ENCODE measurements around the gene ULK4. TPM values are rescaled to one million over a fixed set of nuclear protein-coding genes. Genes with fewer than 3 reads are reported as not detected.

ULK4 gene
- total RNA-seq, 1 experiment from 2014 or later, result 6.3 TPM

GRCh38 chr3:41212088-41212487 lies 749.8 kb downstream of the ULK4 start (continued):
- TF ChIP-seq SP1 (IDR thresholded peaks at IDR 0.05; ENCODE audit: low read depth) (no peak), EGR1 (IDR thresholded peaks at IDR 0.05; ENCODE audit: low read depth) (no peak), FOSL1 (IDR thresholded peaks at IDR 0.05; ENCODE audit: low read depth) (no peak), REST (IDR thresholded peaks at IDR 0.05; ENCODE audit: low read depth) (no peak), CBX3 (IDR thresholded peaks at IDR 0.05; ENCODE audit: low read depth) (no peak)

GRCh38 chr3:41210966-41211365 lies 750.9 kb downstream of the ULK4 start:
- Histone ChIP-seq H4K20me1 (ENCODE audit: insufficient read depth) (peaks cover 66% of the 10 kb centered on the region), H3K9ac (ENCODE audit: low read length) (no peak overlapping the region), H3K4me1 (ENCODE audit: control insufficient read depth in 1 of 2, insufficient read depth in 2 of 2, low read length in 2 of 2) (no peaks in the 10 kb centered on the region), H3K27me3 (ENCODE audit: insufficient read depth, low read length) (no peaks in the 10 kb centered on the region), H3K27ac (ENCODE audit: low read depth, low read length) (no peak overlapping the region), H3K4me2 (ENCODE audit: low read length) (no peak overlapping the region), H3K4me3 (replicated peaks in 1 of 2; ENCODE audit: low read depth in 1 of 2, low read length in 2 of 2) (no peak overlapping the region), H3K36me3 (ENCODE audit: control insufficient read depth in 1 of 2, insufficient read depth in 2 of 2, low read length in 2 of 2) (no peaks in the 10 kb centered on the region), H3K79me2 (ENCODE audit: insufficient read depth, low read length) (peaks cover 100% of the 10 kb centered on the region), H3K9me2 (ENCODE audit: insufficient read depth) (no peaks in the 10 kb centered on the region), H3K9me3 (ENCODE audit: control insufficient read depth in 1 of 2, insufficient read depth in 1 of 2, low read depth in 1 of 2, low read length in 2 of 2) (no peaks in the 10 kb centered on the region), H2AFZ (ENCODE audit: low read depth, low read length, poor library complexity, severe bottlenecking) (no peak overlapping the region)
- DNase-seq (ENCODE audit: low read depth, low spot score) (no peak), ATAC-seq (no peak)
- CTCF ChIA-PET, result no interaction called here
- POLR2A ChIA-PET, result no interaction called here
- RAD21 ChIA-PET (ENCODE audit: low non-redundant PET in 1 of 2, low total read pairs in 2 of 2, uncharacterized antibody in 2 of 2, unreplicated experiment in 2 of 2), result no interaction called here
- BruUV-seq (replicated peaks), result no TSS peak
- intact Hi-C loops (cut with micrococcal nuclease), result no loop called here
- TF ChIP-seq EZH2phosphoT487 (IDR thresholded peaks at IDR 0.05; ENCODE audit: borderline replicate concordance) (no peak), MAX (IDR thresholded peaks at IDR 0.05) (no peak), ELF1 (IDR thresholded peaks at IDR 0.05; ENCODE audit: borderline replicate concordance, low read depth) (no peak), POLR2A (IDR thresholded peaks at IDR 0.05; ENCODE audit: borderline replicate concordance, extremely low read depth, insufficient read depth, insufficient read length) (no peak), ZNF274 (IDR thresholded peaks at IDR 0.05; ENCODE audit: low read depth, low read length) (no peak), RAD21 (IDR thresholded peaks at IDR 0.05; ENCODE audit: low read depth) (no peak), ZBTB33 (IDR thresholded peaks at IDR 0.05; ENCODE audit: extremely low read depth, insufficient replicate concordance, low read length) (no peak), EGR1 (IDR thresholded peaks at IDR 0.05; ENCODE audit: low read depth) (no peak), REST (IDR thresholded peaks at IDR 0.05; ENCODE audit: low read depth) (no peak), SP1 (IDR thresholded peaks at IDR 0.05; ENCODE audit: low read depth) (no peak), POLR2AphosphoS5 (IDR thresholded peaks at IDR 0.05; ENCODE audit: low read depth, low read length) (no peak), SIN3A (IDR thresholded peaks at IDR 0.05; ENCODE audit: low read depth) (no peak)
